ENCODE results near the gene TNFSF15. TPM values are rescaled to one million over a fixed set of nuclear protein-coding genes. Genes with fewer than 3 reads are reported as not detected.

TNFSF15 gene
- total and polyA plus RNA-seq, 2 donors (not counting 3 experiments of a cell fraction or from before 2014, with no cell fraction given): 8.4 to 14.3 TPM

GRCh38 chr9:114787781-114788498 lies 17.9 kb downstream of the TNFSF15 start:
- dilution Hi-C loops (cut with MboI; ENCODE audit: extremely low pct_ligation_motif_present, low sequenced_read_pairs) (no loop called here), intact Hi-C loops (cut with micrococcal nuclease) (no loop called here)
- no TSS peak for BruUV-seq (replicated peaks)

GRCh38 chr9:114787214-114787613 lies 18.6 kb downstream of the TNFSF15 start:
- POLR2A ChIA-PET: no interaction called here

More at GRCh38 chr9:114787781-114788498, 17.9 kb downstream of the TNFSF15 start:
- TF ChIP-seq MAX (IDR thresholded peaks at IDR 0.05; ENCODE audit: insufficient read depth, insufficient read length): no peak
- no peak for TF ChIP-seq EZH2 (IDR thresholded peaks at IDR 0.05; ENCODE audit: borderline replicate concordance, low read depth, low read length, severe bottlenecking)
- TF ChIP-seq POLR2AphosphoS5 (IDR thresholded peaks at IDR 0.05; ENCODE audit: insufficient read depth, low read depth, low read length): no peak
- TF ChIP-seq MYC (IDR thresholded peaks at IDR 0.05; ENCODE audit: low read depth, low read length): no peak
- no peak for TF ChIP-seq FOS (IDR thresholded peaks at IDR 0.05; ENCODE audit: borderline replicate concordance, insufficient read depth, low read length)
- no peaks in the 10 kb centered on the region for H3K27me3 ChIP-seq (ENCODE audit: control insufficient read depth in 2 of 2, insufficient read depth in 2 of 2, low read length in 2 of 2)
- H3K36me3 ChIP-seq (ENCODE audit: control insufficient read depth in 2 of 2, extremely low read depth in 1 of 2, insufficient read depth in 2 of 2, low read length in 2 of 2): peaks cover 7 to 9% of the 10 kb centered on the region in 2 experiments
- no peaks in the 10 kb centered on the region for H3K79me2 ChIP-seq (ENCODE audit: control insufficient read depth, insufficient read depth, low read length)
- FAIRE-seq (no peak), DNase-seq (ENCODE audit: low read depth, low spot score) (no peak)
- H3K27ac ChIP-seq (ENCODE audit: insufficient read depth, low read depth, low read length): no peak overlapping the region
- H3K4me1 ChIP-seq (ENCODE audit: control insufficient read depth, extremely low read depth, insufficient read depth, low read length): no peaks in the 10 kb centered on the region
- H3K9ac ChIP-seq (replicated peaks; ENCODE audit: extremely low read depth, insufficient read depth, low read length): no peak overlapping the region
- H3K4me3 ChIP-seq (replicated peaks in 1 of 3; ENCODE audit: insufficient read depth in 1 of 3, low read depth in 1 of 3, low read length in 3 of 3): no peak overlapping the region
- no peak overlapping the region for H3K4me2 ChIP-seq (ENCODE audit: insufficient read depth, low read length)
- H2AFZ ChIP-seq (ENCODE audit: low read depth, low read length): no peak overlapping the region
- no peaks in the 10 kb centered on the region for H4K20me1 ChIP-seq (replicated peaks; ENCODE audit: control insufficient read depth, extremely low read depth, insufficient read depth, low read length)
- ChIA-PET POLR2A (no interaction called here), CTCF (interaction anchor here (1.8 kb wide), 1 partner anchor 18 kb away, joined by 6 read pairs; the partner anchor contains the start of gene TNFSF15)
- no peaks in the 10 kb centered on the region for H3K9me1 ChIP-seq (replicated peaks; ENCODE audit: control insufficient read depth, extremely low read depth, insufficient read depth, low read length)
- H3K9me3 ChIP-seq (replicated peaks; ENCODE audit: control insufficient read depth, insufficient read depth, low read length): no peaks in the 10 kb centered on the region

More at GRCh38 chr9:114787214-114787613, 18.6 kb downstream of the TNFSF15 start:
- FAIRE-seq (no peak), DNase-seq (ENCODE audit: low read depth, low spot score) (no peak)
- Histone ChIP-seq H3K27ac (ENCODE audit: insufficient read depth, low read depth, low read length) (no peak overlapping the region), H2AFZ (ENCODE audit: low read depth, low read length) (no peak overlapping the region), H3K36me3 (ENCODE audit: control insufficient read depth in 2 of 2, extremely low read depth in 1 of 2, insufficient read depth in 2 of 2, low read length in 2 of 2) (peaks cover 6 to 7% of the 10 kb centered on the region in 2 experiments), H3K79me2 (ENCODE audit: control insufficient read depth, insufficient read depth, low read length) (no peaks in the 10 kb centered on the region), H3K4me1 (ENCODE audit: control insufficient read depth, extremely low read depth, insufficient read depth, low read length) (no peaks in the 10 kb centered on the region), H3K9me1 (replicated peaks; ENCODE audit: control insufficient read depth, extremely low read depth, insufficient read depth, low read length) (no peaks in the 10 kb centered on the region), H4K20me1 (replicated peaks; ENCODE audit: control insufficient read depth, extremely low read depth, insufficient read depth, low read length) (no peaks in the 10 kb centered on the region), H3K27me3 (ENCODE audit: control insufficient read depth in 2 of 2, insufficient read depth in 2 of 2, low read length in 2 of 2) (no peaks in the 10 kb centered on the region), H3K4me3 (replicated peaks in 1 of 3; ENCODE audit: insufficient read depth in 1 of 3, low read depth in 1 of 3, low read length in 3 of 3) (no peak overlapping the region), H3K4me2 (ENCODE audit: insufficient read depth, low read length) (no peak overlapping the region), H3K9ac (replicated peaks; ENCODE audit: extremely low read depth, insufficient read depth, low read length) (no peak overlapping the region), H3K9me3 (replicated peaks; ENCODE audit: control insufficient read depth, insufficient read depth, low read length) (no peaks in the 10 kb centered on the region)
- intact Hi-C loops (cut with micrococcal nuclease) (no loop called here), dilution Hi-C loops (cut with MboI; ENCODE audit: extremely low pct_ligation_motif_present, low sequenced_read_pairs) (no loop called here)
- no TSS peak for BruUV-seq (replicated peaks)
- CTCF ChIA-PET: interaction anchor here (1.8 kb wide), 1 partner anchor 19 kb away, joined by 6 read pairs; the partner anchor contains the start of gene TNFSF15
- TF ChIP-seq POLR2A (IDR thresholded peaks at IDR 0.05; ENCODE audit: low read depth, low read length): no peak
- TF ChIP-seq GATA2 (IDR thresholded peaks at IDR 0.05; ENCODE audit: insufficient read depth, insufficient read length, low read depth, low read length): no peak
- no peak for TF ChIP-seq JUN (IDR thresholded peaks at IDR 0.05; ENCODE audit: borderline replicate concordance, insufficient read depth, insufficient read length, low read depth)
- no peak for TF ChIP-seq MAX (IDR thresholded peaks at IDR 0.05; ENCODE audit: insufficient read depth, insufficient read length)
- no peak for TF ChIP-seq FOS (IDR thresholded peaks at IDR 0.05; ENCODE audit: borderline replicate concordance, insufficient read depth, low read length)
- TF ChIP-seq EZH2 (IDR thresholded peaks at IDR 0.05; ENCODE audit: borderline replicate concordance, low read depth, low read length, severe bottlenecking): no peak
- TF ChIP-seq POLR2AphosphoS5 (IDR thresholded peaks at IDR 0.05; ENCODE audit: insufficient read depth, low read depth, low read length): no peak
- TF ChIP-seq CTCF (IDR thresholded peaks at IDR 0.05; ENCODE audit: extremely low read depth in 1 of 2, insufficient read depth in 1 of 2, low read depth in 1 of 2, low read length in 2 of 2): no peak
- no peak for TF ChIP-seq MYC (IDR thresholded peaks at IDR 0.05; ENCODE audit: low read depth, low read length)
